Measurements from ENCODE around the gene ZBTB20. TPM values are rescaled to one million over a fixed set of nuclear protein-coding genes. Genes with fewer than 3 reads are reported as not detected.

ZBTB20 gene
- total and polyA plus RNA-seq, 9 donors = 4.3 to 160 (median 107) TPM

DNA sequence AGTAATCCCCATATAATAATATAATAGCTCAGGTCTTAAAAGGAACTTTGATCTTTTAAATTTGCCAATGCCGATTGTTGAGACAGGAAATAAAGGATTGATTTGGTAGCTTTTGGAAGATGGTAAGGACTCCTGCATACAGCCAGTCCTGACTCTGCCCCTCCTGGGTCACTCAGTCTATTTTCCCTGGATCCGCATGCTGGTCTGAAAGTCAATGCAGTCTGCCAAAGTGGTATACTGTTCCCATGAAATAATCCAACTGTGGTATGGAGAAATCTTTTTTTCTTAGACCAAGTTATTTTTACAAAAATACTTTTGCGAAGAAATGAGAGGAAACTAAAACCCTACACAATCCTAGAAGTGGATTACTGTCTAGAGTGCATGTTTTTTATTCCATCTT, 662.2 kb downstream of the ZBTB20 start:
- 75 to 91% (median 87%) methylated on average over 3 of the region's 3 CpGs for WGBS, 3 donors
- TF ChIP-seq EP300 (IDR thresholded peaks at IDR 0.05) = no peak
- no peak for TF ChIP-seq POLR2A (IDR thresholded peaks at IDR 0.05)
- TF ChIP-seq, protein P1, sequence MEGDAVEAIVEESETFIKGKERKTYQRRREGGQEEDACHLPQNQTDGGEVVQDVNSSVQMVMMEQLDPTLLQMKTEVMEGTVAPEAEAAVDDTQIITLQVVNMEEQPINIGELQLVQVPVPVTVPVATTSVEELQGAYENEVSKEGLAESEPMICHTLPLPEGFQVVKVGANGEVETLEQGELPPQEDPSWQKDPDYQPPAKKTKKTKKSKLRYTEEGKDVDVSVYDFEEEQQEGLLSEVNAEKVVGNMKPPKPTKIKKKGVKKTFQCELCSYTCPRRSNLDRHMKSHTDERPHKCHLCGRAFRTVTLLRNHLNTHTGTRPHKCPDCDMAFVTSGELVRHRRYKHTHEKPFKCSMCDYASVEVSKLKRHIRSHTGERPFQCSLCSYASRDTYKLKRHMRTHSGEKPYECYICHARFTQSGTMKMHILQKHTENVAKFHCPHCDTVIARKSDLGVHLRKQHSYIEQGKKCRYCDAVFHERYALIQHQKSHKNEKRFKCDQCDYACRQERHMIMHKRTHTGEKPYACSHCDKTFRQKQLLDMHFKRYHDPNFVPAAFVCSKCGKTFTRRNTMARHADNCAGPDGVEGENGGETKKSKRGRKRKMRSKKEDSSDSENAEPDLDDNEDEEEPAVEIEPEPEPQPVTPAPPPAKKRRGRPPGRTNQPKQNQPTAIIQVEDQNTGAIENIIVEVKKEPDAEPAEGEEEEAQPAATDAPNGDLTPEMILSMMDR (IDR thresholded peaks at IDR 0.05) = no peak

DNA sequence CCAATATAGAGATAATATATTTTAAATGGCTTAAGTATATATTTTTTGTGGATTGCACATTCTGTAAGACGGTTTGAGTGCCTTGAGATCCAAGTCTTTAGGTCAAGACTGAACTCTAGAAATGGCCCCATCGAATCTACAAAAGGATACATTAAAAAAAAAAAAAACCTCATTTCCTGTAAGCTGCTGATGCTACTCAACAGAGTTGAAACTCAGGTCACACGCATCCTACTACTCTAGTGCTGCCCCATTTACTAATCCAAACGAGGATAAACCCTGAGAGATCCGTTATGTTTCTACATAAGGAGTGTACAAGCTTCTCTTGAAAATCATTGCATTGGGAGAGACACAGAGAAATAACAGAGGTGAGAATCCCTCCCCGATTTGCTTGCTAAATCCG, 666.0 kb downstream of the ZBTB20 start:
- no peak for DNase-seq
- TF ChIP-seq, protein P1 (IDR thresholded peaks at IDR 0.05) = no peak
- no peak for TF ChIP-seq POLR2A (IDR thresholded peaks at IDR 0.05)
- TF ChIP-seq EP300 (IDR thresholded peaks at IDR 0.05) = no peak
- Histone ChIP-seq H3K9me3 (no peaks in the 10 kb centered on the region), H3K4me1 (ENCODE audit: insufficient read depth) (no peaks in the 10 kb centered on the region), H3K27me3 (no peaks in the 10 kb centered on the region), H3K27ac (no peak overlapping the region), H3K4me3 (no peak overlapping the region), H3K36me3 (no peaks in the 10 kb centered on the region)
- intact Hi-C loops (cut with DNase I) = no loop called here
- 90 to 93% (median 91%) methylated on average over 7 of the region's 7 CpGs for WGBS, 3 donors

More for the DNA sequence above, 662.2 kb downstream of the ZBTB20 start:
- no peak overlapping the region for H3K27ac ChIP-seq
- no peaks in the 10 kb centered on the region for H3K36me3 ChIP-seq
- DNase-seq = no peak
- no peaks in the 10 kb centered on the region for H3K9me3 ChIP-seq
- H3K27me3 ChIP-seq = no peaks in the 10 kb centered on the region
- intact Hi-C loops (cut with DNase I) = no loop called here
- no peaks in the 10 kb centered on the region for H3K4me1 ChIP-seq (ENCODE audit: insufficient read depth)
- H3K4me3 ChIP-seq = no peak overlapping the region

DNA sequence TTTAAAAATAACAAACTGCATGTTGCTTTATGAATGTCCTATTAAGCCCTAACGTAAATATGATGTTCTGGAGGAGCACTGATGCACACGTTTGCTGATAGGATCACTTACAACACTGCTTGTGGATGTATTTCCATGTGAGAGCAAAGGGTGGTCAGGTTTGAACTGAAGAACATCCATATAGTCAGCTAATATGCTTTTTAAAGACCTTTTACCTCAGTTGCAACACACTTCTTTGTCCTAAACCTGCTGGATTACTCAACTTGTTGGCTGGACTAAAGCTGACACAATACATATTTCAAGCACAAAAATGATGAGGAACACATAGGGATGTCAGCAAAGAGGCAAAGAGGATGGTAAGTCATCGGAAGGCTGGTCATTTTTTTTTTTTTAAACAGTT, 666.6 kb downstream of the ZBTB20 start:
- H3K36me3 ChIP-seq = no peaks in the 10 kb centered on the region
- H3K27me3 ChIP-seq = no peaks in the 10 kb centered on the region
- TF ChIP-seq, protein P1 (IDR thresholded peaks at IDR 0.05) = no peak
- no peaks in the 10 kb centered on the region for H3K4me1 ChIP-seq (ENCODE audit: insufficient read depth)
- no peak overlapping the region for H3K4me3 ChIP-seq
- DNase-seq = no peak
- intact Hi-C loops (cut with DNase I) = no loop called here
- H3K9me3 ChIP-seq = no peaks in the 10 kb centered on the region
- H3K27ac ChIP-seq = no peak overlapping the region
- WGBS, 3 donors = 48 to 54% (median 53%) methylated on average over 3 of the region's 3 CpGs

DNA sequence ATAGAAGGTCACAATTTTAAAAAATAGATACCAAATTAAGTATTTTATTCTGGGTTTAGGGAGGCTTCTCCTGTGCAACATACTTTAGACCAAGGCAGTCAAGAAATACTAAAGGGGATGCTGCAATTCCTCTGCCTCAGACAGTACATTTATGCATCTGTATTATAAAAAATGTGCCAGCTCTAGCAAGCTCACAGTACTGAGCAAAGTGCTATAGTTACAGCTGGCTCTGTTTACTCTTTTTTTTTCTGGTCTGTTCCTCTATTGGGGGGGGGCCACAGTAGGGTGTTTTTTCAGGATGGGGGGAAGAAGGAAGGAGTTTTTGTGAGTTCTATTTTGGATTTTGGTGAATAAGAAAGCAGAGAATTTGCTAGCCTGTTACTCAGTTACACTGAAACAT, 668.3 kb downstream of the ZBTB20 start:
- no peak for TF ChIP-seq EP300 (IDR thresholded peaks at IDR 0.05)
- TF ChIP-seq, protein P1 (IDR thresholded peaks at IDR 0.05) = no peak
- TF ChIP-seq POLR2A (IDR thresholded peaks at IDR 0.05) = no peak
- intact Hi-C loops (cut with DNase I) = no loop called here

DNA sequence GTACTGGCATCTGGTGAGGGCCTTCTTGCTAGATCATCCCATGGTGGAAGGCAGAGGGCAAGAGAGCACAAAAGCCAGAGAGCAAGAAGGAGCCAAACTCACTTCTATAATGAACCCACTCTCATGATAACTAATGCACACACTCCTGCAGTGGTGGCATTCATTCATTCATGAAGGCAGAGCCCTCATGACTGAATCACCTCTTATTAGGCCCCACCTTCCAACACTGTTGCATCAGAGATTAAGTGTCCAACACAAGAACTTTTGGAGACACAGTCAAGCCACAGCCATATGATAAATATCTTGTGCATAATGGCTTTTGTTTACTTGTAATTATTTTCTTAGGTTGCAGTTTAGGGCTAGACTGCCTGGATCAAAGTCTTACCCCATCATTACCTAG, 670.6 kb downstream of the ZBTB20 start:
- DNase-seq = no peak
- intact Hi-C loops (cut with DNase I) = no loop called here
- no peaks in the 10 kb centered on the region for H3K27me3 ChIP-seq
- no peaks in the 10 kb centered on the region for H3K4me1 ChIP-seq (ENCODE audit: insufficient read depth)
- no peaks in the 10 kb centered on the region for H3K9me3 ChIP-seq
- H3K4me3 ChIP-seq = no peak overlapping the region
- H3K36me3 ChIP-seq = no peaks in the 10 kb centered on the region
- TF ChIP-seq POLR2A (IDR thresholded peaks at IDR 0.05) = no peak
- H3K27ac ChIP-seq = no peak overlapping the region

More for the DNA sequence above, 668.3 kb downstream of the ZBTB20 start:
- Histone ChIP-seq H3K9me3 (no peaks in the 10 kb centered on the region), H3K4me3 (no peak overlapping the region), H3K36me3 (no peaks in the 10 kb centered on the region), H3K27me3 (no peaks in the 10 kb centered on the region), H3K4me1 (ENCODE audit: insufficient read depth) (no peaks in the 10 kb centered on the region), H3K27ac (no peak overlapping the region)
- no peak for DNase-seq
